HL-60 (cell line): Measurements from ENCODE around the gene SMG6.

Experiments
- DNase-seq, 2 experiments: peaks; one replicate each; pipeline ENCODE4 v3.0.0-alpha.2; 2010 to 2020; ENCODE audit warnings: low read depth in 1 of 2, low spot score in 1 of 2
- H3K27ac ChIP-seq: fragments of 250-450 bp; sonication (Bioruptor Pico); replicated peaks from 2 replicates; pipeline ENCODE4 v1.5.1; 2020; ENCODE audit warnings: mild to moderate bottlenecking, moderate library complexity
- H3K27me3 ChIP-seq: fragments of 250-450 bp; sonication (Bioruptor Pico); 2 replicates; pipeline ENCODE4 v1.5.1; 2021; ENCODE audit warnings: mild to moderate bottlenecking, moderate library complexity; ENCODE audit not compliant: insufficient read depth, poor library complexity, severe bottlenecking
- H3K4me3 ChIP-seq: replicated peaks from 2 replicates; pipeline ENCODE4 v1.5.1; 2011; ENCODE audit warnings: mild to moderate bottlenecking, control low read depth, low read length; ENCODE audit not compliant: insufficient read depth
- GABPA ChIP-seq: IDR thresholded peaks from 2 replicates; pipeline ENCODE4 v1.6.1; 2012; ENCODE audit warnings: low read depth
- POLR2AphosphoS5 ChIP-seq: IDR thresholded peaks from 2 replicates; pipeline ENCODE4 v1.6.1; 2012; ENCODE audit warnings: low read depth
- SPI1 ChIP-seq: IDR thresholded peaks from 2 replicates; pipeline ENCODE4 v1.6.1; 2012; ENCODE audit warnings: low read depth, mild to moderate bottlenecking, borderline replicate concordance
- TF ChIP-seq, protein P1 (sequence below): IDR thresholded peaks from 2 replicates; pipeline ENCODE4 v1.6.1; 2012; ENCODE audit warnings: low read depth; ENCODE audit not compliant: insufficient replicate concordance
- TF ChIP-seq, protein P2 (sequence below): IDR thresholded peaks from one replicate; pipeline ENCODE4 v1.5.1; 2011; ENCODE audit warnings: low read length, control low read depth, inconsistent platforms; ENCODE audit not compliant: insufficient read depth

Gene SMG6

DNA sequence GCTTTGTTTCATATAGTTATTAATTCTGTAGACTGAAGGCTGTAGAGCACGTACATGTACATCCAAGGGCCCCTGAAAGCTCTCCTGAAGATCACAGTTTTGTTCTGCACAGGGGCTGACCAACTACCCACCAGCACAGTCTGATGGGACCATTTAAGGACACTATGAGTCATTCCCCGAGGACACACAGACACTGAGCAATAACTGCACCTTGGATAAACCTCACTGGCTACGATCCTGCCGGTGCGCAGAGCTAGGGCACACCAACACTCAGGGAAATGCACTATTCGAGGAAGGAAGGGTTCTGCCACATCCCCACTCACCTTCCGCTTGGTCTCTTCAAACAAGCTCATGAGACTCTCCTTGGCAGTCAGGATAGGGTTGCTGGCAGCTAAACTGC lies 20.3 kb downstream of the SMG6 start:
- DNase-seq, result no peak
- Histone ChIP-seq H3K27me3 (no peaks in the 10 kb centered on the region), H3K27ac (no peak overlapping the region), H3K4me3 (no peak overlapping the region)
- TF ChIP-seq, protein P1, sequence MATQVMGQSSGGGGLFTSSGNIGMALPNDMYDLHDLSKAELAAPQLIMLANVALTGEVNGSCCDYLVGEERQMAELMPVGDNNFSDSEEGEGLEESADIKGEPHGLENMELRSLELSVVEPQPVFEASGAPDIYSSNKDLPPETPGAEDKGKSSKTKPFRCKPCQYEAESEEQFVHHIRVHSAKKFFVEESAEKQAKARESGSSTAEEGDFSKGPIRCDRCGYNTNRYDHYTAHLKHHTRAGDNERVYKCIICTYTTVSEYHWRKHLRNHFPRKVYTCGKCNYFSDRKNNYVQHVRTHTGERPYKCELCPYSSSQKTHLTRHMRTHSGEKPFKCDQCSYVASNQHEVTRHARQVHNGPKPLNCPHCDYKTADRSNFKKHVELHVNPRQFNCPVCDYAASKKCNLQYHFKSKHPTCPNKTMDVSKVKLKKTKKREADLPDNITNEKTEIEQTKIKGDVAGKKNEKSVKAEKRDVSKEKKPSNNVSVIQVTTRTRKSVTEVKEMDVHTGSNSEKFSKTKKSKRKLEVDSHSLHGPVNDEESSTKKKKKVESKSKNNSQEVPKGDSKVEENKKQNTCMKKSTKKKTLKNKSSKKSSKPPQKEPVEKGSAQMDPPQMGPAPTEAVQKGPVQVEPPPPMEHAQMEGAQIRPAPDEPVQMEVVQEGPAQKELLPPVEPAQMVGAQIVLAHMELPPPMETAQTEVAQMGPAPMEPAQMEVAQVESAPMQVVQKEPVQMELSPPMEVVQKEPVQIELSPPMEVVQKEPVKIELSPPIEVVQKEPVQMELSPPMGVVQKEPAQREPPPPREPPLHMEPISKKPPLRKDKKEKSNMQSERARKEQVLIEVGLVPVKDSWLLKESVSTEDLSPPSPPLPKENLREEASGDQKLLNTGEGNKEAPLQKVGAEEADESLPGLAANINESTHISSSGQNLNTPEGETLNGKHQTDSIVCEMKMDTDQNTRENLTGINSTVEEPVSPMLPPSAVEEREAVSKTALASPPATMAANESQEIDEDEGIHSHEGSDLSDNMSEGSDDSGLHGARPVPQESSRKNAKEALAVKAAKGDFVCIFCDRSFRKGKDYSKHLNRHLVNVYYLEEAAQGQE, result no peak
- no peak for TF ChIP-seq GABPA
- TF ChIP-seq, protein P2, sequence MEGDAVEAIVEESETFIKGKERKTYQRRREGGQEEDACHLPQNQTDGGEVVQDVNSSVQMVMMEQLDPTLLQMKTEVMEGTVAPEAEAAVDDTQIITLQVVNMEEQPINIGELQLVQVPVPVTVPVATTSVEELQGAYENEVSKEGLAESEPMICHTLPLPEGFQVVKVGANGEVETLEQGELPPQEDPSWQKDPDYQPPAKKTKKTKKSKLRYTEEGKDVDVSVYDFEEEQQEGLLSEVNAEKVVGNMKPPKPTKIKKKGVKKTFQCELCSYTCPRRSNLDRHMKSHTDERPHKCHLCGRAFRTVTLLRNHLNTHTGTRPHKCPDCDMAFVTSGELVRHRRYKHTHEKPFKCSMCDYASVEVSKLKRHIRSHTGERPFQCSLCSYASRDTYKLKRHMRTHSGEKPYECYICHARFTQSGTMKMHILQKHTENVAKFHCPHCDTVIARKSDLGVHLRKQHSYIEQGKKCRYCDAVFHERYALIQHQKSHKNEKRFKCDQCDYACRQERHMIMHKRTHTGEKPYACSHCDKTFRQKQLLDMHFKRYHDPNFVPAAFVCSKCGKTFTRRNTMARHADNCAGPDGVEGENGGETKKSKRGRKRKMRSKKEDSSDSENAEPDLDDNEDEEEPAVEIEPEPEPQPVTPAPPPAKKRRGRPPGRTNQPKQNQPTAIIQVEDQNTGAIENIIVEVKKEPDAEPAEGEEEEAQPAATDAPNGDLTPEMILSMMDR, result no peak
- no peak for TF ChIP-seq POLR2AphosphoS5
- no peak for TF ChIP-seq SPI1

DNA sequence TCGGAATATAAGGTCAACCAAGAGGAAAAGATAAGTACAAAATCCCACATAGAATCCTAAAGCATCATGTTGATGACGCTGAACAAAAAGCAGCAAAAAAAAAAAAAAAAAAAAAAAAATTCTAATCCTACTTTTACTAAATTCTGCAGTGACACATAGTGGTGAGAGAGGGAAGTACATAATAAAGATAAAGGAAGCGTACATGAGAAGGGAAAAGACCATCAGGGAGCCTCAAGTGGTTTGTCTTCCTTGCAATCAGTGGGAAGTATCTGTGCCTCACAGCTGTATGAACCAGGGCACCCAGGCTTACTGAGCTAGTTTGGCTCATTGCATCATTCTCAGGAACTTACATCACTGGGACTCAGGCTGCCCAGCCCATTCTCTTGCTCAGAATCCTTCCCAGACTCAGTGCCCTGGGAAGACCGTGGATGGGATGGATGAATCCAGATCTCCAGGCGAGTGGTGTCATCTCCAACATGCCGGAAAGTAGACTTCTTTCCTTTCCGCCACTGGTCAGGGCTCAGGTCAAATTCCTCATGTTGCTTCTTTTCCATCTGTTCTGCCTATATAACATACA lies 21.2 kb downstream of the SMG6 start:
- TF ChIP-seq, protein P2, result no peak
- TF ChIP-seq POLR2AphosphoS5 (no peak), GABPA (no peak), SPI1 (no peak)
- TF ChIP-seq, protein P1, result no peak

DNA sequence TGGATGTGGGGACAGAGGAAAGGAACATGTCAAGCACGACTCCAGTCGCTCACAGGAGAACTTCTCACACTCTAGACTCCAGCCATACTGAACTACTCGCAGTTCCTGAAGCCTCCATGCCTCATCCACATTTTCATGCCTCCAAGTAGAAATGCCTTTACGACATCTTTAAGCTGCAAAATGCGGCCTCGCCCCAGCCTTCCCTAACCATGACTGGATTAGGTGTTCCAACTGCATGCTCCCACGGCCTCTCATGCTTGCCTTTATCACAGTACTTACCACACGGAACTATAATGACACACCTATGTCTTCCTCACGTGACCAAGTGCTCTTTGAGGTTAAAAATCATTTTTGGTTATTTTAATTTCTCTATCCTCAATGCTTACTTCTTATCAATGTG lies 23.9 kb downstream of the SMG6 start:
- Histone ChIP-seq H3K27ac (no peak overlapping the region), H3K27me3 (no peaks in the 10 kb centered on the region), H3K4me3 (no peak overlapping the region)
- no peak for DNase-seq
- TF ChIP-seq, protein P1, result no peak
- TF ChIP-seq POLR2AphosphoS5, result no peak

More for the DNA sequence above, 21.2 kb downstream of the SMG6 start:
- Histone ChIP-seq H3K4me3 (no peak overlapping the region), H3K27me3 (no peaks in the 10 kb centered on the region), H3K27ac (no peak overlapping the region)
- DNase-seq, result peak; percentile 48 to 64
